CD1c-positive myeloid dendritic cell (primary cell): Measurements from ENCODE around the gene CRLF3.

ENCODE experiments used
- DNase-seq: peaks from one replicate; pipeline ENCODE4 v3.0.0-alpha.2; 2016; ENCODE audit errors: extremely low spot score

The CRLF3 gene, protein sequence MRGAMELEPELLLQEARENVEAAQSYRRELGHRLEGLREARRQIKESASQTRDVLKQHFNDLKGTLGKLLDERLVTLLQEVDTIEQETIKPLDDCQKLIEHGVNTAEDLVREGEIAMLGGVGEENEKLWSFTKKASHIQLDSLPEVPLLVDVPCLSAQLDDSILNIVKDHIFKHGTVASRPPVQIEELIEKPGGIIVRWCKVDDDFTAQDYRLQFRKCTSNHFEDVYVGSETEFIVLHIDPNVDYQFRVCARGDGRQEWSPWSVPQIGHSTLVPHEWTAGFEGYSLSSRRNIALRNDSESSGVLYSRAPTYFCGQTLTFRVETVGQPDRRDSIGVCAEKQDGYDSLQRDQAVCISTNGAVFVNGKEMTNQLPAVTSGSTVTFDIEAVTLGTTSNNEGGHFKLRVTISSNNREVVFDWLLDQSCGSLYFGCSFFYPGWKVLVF

DNA sequence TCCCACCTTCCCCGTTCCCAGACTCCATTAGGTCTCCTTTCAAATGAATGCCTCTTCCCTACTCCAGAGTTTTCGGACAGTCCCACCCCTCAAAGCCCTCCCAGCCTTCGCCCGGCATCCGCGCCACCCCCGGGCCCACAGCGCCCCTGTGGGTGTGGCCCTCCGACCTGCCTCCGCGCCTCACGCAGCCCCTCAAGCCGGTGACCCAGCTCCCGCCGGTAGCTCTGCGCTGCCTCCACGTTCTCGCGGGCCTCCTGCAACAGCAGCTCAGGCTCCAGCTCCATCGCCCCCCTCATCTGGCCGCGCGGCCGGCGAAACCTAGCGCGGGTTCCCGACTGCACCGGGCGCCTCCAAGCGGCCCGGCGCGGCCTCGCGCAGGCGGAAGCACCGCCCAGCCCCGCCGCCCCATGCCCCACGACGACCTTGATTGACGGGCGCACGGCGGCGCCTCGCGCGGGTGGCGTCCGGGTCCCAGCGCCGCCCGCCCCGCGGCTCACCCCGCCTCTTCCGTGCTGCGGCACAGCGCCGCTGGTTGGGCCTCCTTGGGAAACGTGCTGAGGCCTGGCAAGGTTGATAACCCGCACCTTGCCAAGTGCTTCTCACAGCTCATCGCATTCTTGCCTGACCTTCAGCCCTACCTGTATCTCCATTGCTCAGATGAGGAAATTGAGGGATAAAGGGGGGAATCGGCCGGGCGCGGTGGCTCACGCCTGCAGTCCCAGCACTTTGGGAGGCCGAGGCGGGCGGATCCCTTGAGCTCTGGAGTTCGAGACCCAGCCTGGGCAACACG is at the start of gene CRLF3:
CRLF3 (minus strand) TSS at position 337 of the 790 bp plus-strand sequence; CDS start at position 296, 41 bp downstream.
- DNase-seq, result peak; percentile 96

DNA sequence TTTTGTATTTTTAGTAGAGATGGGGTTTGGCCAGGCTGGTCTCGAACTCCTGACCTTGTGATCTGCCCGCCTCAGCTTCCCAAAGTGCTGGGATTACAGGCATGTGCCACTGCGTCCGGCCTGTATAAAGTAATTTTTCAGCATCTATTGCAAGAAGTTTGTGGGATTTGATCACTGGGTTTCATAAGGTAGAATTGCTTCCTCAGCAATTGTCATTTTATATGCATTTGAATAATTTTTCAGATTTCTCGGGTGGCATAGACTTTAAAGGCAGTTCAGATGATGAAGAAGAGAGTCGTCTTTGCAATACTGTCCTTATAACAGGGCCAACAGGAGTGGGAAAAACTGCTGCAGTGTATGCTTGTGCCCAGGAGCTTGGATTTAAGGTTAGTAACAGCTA is 44.5 kb upstream of the CRLF3 start:
- DNase-seq, result no peak

DNA sequence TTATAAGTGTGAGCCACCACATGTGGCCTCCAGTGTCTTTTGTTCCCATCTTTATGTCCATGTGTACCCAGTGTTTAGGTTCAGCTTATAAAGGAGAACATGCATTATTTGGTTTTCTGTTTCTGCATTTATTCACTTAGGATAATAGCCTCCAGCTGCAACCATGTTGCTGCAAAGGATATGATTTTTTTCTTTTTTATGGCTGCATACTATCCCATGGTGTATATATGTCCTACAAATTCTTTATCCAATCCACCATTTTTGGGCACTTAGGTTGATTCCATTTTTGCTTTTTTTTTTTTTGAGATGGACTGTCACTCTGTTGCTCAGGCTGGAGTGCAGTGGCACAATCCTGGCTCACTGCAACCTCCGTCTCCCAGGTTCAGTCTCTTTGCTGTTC is 40.1 kb upstream of the CRLF3 start:
- no peak for DNase-seq

DNA sequence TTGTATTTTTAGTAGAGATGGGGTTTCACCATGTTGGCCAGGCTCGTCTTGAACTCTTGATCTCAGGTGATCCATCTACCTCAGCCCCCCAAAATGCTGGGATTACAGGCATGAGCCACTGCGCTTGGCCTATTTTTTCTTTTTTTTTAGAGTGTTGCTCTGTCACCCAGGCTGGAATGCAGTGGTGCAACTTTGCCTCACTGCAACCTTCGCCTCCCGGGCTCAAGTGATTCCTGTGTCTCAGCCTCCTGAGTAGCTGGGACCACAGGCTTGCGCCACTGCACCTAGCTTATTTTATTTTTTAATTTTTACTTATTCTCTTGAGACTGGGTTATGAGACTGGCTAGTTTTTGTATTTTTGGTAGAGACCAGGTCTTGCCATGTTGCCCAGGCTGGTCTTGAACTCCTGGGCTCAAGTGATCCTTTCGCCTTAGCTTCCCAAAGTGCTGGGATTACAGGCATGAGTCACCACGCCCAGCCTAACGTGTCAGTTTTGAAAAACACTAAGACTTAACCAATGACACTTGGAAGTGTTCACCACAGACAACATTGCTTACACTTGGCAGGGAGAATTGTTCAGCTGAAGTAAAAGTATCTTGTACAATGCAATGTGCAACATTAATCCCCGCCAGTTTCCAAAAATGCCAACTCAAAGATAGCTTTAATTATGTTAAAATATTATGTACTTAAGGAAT is 34.2 kb upstream of the CRLF3 start:
- no peak for DNase-seq

DNA sequence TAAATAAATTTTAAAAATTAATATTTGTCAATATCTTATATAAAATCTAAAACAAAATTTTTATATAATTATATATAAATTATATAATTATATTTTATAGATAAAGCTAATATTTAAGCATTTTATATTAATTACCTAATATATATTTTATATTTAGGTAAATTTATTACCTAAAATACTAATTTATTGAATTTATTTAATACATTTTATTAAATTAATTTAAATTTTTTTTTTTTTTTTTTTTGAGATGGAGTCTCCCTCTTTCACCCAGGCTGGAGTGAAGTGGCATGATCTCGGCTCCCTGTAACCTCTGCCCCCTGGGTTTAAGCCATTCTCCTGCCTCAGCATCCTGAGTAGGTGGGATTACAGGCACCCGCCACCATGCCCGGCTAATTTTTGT is 29.7 kb upstream of the CRLF3 start:
- no peak for DNase-seq

DNA sequence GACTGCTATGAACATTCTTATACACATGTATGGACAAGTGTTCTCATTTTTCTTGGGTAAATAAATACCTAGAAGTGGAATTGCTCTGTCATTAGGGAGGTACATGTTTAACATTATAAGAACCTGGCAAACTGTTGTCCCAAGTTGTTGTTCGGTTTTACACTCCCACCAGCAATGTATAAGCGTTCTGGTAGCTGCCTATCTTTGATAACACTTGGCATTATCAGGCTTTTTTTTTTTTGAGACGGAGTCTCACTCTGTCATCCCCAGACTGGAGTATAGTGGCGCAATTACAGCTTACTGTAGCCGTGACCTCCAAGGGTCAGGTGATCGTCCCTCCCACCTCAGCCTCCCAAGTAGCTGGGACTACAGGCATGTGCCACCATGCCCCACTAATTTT is 23.5 kb upstream of the CRLF3 start:
- DNase-seq, result no peak

DNA sequence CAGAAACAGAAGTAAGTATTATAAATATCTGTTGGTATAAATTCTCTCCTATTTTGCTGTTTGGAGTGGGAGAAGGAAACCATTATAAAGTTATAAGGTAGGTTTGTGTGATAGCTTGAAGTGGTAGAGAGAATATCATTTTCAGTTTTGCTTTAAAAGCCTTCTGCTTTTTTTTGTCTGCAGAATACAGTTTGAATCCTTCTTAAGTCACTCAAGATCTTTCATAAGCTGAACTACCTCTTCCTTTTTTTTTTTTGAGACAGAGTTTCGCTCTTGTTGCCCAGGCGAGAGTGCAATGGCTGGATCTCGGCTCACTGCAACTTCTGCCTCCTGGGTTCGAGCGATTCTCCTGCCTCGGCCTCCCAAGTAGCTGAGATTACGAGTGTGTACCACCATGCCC is 16.3 kb upstream of the CRLF3 start:
- peak; percentile 70 for DNase-seq

DNA sequence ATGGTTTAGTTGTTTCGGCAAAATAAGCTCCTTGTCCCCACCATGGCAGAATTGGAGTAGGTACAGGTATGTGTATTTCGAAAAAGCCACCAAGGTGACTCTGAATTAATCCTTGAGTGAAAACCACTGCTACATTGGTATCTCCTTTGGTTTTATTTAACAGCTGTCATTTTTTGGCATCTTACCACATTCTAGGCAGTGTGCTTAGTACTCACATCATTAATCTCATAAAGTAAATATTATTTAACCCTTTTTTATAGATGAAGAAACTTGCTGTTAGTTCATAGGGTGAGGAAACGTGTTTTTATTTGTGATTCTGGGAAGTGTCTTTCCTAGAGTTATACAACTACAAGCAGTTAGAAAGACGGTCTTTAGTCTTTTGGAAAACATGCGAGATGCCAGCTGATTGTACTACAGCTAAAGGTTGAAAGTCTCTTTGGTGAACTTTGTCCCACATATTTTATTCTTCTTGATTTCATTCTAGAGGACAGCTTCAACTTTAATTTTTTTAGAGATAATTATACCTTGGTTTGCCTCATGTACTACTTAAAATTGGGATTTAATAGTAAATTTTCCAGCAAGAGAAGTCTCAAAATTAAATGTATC is 13.8 kb upstream of the CRLF3 start:
- DNase-seq, result no peak

DNA sequence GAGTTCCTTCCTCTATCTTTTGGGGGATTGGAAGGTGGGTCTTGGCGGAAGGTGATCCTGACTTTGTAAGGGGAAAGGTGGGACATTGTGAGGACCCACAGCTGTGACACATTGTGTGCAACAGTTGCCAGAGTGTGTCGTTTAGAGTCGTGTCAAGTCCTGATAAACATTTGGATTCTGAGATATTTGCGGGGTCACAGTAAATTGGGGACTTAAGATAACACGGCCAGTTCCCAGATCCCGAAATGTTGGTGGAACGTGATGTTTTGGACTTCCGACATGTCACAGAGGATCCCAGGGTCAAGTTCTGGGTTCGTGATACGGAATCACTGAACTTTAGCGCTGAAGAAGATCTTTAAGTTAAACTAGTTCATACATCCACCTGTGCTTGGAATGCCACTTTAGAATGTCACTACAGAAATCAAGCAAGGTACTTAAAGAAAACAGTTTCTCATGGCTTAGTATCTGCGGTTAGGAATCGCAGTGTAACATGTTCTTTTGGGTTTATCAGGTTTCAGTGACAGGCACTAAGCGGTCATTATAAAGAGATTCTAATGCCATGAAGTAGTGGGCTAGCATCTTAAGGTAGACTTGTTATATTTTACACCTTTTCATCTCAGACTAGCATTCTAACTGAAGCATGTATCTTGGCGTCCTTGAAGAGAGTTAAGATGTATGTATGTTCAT is 8.1 kb upstream of the CRLF3 start:
- DNase-seq, result no peak

DNA sequence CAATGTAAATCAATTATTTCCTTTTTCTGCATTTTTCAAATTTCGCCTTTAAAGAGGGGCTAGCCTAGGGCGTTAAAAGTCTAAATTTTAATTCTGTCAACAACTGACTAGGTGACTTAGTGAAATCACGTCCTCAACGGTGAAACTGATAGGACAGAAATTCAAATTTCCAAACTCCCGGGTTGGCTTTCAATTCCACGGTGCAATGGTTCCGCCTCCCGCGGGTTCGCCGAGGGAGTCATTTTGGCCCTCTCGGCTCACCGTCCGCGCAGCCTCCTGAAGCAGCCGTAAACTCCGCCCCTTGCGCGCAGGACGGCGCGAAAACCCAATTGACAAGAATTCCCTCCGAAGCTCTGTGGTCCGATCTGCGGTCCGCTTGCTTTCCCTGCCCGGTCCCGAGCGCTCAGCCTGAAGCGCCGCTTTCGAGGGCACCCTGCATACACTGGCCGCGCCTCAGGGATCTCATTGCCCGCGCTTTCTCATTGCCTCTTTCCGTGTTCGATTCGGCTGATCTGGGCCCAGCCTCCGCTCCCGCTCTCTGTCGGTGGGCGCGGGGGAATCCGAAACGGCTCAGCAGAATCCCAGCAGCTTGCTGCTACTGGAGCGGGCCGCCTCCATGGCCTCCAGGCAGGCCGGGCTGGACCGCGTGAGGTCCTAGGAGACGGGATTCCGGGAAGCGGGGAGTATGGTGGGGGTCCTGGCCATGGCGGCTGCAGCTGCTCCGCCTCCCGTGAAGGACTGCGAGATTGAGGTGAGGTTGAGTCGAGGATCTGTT is 7.4 kb upstream of the CRLF3 start, which contains the start of gene ATAD5:
ATAD5 (plus strand) TSS at position 304 of the 775 bp plus-strand sequence; CDS start at position 686, 382 bp downstream.
- DNase-seq, result peak; percentile 94

DNA sequence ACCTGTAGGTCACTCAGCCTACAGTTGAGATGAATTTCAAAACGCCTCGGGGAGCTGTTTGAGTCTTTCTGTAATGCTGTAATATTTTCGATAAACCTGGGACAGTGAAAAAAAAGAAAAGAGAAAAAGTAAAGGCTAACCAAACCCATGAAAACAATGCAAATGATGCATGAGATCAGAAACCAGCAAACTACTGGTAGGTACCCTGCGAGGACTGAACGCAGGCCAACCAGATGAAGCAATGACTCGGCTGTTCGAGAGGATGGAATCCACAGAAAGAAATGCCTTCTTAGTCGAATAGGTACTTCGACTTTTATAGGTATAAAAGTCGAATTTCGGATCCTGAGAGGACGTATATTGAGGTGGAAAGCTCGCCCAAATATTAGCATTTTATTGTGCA is 6.8 kb upstream of the CRLF3 start:
- DNase-seq, result no peak

DNA sequence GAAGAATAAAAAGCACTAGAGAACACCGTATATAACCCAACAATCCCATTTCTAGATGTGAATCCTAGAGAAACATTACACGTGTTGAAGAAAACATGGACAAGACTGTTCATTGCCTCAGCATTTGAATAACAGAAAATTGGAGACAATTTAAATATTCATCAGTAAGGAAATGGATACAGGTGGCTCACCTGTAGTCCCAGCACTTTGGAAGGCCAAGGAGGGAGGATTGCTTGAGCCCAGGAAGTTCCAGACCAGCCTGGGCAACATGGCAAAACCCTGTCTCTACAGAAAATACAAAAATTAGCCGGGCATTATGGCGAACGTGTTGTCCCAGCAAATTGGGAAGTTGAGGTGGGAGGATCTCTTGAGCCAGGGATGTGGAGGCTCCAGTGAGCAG is 4.5 kb upstream of the CRLF3 start:
- no peak for DNase-seq

DNA sequence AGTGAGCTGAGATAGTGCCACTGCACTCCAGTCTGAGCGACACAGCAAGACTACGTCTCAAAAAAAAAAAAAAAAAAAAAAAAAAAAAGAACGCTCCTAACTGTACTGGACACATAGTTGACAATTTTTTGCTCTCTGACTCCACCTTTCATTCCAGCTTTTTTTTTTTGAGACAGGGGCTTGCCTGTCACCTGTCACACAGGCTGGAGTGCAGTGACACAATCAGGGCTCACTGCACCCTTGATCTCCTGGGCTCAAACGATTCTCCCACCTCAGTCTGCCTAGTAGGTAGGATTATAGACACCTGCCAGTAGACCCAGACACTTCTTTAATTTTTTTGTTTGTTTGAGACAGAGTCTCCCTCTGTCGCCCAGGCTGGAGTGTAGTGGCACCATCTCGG is 2.6 kb upstream of the CRLF3 start:
- no peak for DNase-seq

DNA sequence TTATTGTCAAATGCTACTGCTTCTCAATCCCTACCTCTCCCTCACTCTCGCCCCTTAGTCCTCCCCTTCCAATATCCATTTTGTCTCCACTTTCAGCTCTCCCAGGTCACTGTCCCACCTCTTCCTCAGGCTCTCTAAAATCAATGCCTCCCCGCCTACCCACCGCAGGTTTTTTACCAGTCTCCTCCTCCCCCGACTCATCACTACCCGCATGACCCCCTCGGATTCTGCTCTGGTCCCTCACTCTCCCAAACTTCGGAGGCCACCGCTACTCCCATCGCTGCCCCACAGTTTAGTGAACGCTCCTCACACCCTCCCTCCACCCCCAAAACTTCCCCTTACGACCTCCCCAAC is 513 bp downstream of the CRLF3 start:
- DNase-seq, result no peak

DNA sequence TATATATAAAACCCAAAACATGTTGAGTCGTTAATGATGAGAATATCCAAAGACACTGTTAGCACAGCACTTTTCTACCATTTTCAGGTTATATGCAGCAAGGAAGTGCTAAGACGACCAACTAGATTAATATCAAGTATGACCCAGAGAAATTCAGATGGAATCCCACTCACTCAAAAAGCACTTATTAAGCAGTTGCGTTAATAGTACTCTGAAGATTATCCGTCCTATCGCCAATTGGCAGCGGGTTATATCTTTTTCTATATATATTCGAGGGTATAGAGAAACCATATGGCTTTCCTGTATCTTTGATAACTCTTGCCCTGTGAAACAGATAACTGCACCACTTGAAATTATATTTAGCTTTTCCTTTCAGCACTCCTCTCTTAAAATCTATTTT is 1.1 kb downstream of the CRLF3 start:
- DNase-seq, result no peak

DNA sequence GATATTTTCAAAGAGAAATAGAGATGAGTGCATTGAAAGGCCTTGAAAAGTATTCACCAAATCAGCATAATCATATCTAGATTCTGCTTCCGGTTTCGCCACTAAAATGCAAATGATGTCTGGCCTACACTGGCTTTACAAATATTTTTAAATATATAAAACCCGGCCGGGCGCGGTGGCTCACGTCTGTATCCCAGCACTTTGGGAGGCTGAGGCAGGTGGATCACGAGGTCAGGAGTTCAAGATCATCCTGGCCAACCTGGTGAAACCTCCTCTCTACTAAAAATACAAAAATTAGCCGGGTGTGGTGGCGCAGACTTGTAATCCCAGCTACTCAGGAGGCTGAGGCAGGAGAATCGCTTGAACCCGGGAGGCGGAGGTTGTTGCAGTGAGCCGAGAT is 1.6 kb downstream of the CRLF3 start:
- peak; percentile 60 for DNase-seq

DNA sequence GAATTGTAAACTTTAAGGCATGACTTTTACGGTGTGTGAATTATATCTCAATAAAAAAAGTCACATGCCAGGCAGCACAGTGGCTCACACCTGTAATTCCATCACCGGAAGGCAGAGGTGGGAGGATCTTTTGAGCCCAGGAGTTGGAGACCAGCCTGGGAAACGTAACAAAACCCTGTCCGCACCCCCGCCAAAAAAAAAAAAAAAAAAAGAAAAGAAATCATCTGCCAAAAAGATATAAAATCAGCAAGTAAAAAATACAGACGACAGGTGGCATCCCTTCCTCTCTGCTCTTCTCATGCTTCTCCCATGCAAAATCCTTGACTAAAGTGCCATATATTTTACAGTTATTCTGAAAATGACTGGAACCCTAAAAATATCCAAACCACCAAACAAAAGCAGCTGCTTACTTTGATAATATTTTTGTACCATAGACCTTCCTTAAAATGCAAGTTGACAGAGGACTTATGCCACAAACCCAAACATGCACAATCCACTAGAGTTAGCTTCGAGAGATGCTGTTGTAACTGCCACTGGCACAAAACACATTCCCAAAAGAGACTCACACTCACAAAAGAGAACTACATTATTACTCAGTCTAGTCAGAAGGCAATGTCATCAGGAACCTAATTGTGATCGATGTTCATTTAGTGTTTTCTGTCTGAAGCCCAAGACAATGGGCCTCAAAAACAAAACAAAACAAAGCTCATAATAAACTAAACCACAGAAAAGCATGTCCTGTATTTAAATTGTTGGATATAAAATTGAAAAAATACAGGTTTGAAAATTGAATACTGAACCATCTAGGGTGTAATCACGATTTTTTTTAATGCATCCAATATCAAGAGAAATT is 2.4 kb downstream of the CRLF3 start:
- DNase-seq, result peak; percentile 50

DNA sequence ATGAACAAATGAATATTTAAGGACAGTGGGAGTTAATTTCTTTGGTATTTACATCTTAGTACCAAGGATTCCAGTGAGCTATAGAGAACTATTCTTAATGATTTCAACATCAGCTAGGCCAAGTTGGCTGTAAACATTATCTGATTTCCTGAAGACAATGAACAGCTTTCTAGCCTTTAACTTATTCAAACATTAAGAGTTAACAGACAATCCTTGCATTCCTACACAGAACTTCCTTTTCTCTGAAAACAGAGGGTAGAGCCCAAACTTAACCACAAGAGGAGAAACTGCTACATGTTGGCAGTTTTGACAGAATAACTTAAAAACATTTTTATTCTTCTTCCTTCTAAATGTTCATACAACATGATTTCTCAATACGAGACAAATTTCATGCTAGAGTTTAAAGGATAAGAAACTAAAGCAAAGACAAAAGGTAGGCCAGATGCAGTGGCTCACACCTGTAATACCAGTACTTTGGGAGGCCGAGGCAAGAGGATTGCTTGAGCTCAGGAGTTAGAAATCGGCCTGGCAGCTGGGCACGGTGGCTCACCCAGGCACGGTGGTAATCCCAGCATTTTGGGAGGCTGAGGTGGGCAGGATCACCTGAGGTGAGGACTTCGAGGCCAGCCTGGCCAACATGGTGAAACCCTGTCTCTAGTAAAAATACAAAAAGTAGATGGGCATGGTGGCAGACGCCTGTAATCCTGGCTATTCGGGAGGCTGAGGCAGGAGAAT is 4.4 kb downstream of the CRLF3 start:
- DNase-seq, result peak; percentile 42

DNA sequence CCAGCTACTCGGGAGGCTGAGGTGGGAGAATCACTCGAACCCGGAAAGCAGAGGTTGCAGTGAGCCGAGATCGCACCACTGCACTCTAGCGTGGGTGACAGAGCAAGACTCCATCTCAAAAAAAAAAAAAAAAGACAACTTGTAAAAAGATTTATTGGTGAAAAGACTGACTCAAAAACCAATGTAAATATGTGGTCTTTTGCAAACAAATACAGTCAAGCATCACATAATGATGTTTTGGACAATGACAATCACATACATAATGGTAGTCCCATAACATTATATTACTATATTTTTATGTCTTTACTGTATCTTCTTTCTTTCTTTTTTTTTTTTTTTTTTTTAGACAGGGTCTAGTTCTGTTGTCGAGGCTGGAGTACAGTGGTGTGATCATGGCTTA is 8.3 kb downstream of the CRLF3 start:
- DNase-seq, result no peak
